Mammary epithelial cell (primary cell): ENCODE results near the gene HID1.

Experiments
- CTCF ChIP-seq, 2 donors: IDR thresholded peaks in 1 of 2; conservative IDR thresholded peaks in 1 of 2; 2 replicates each; pipeline ENCODE4 v1.5.1; 2011 to 2012; ENCODE audit warnings: inconsistent platforms in 2 of 2, low read length in 2 of 2, mild to moderate bottlenecking in 2 of 2, control low read depth in 1 of 2, low read depth in 1 of 2; ENCODE audit not compliant: insufficient read depth in 1 of 2; ENCODE audit errors: extremely low read depth in 1 of 2
- EZH2 ChIP-seq: IDR thresholded peaks from 2 replicates; pipeline ENCODE4 v1.6.1; 2012; ENCODE audit warnings: low read length, inconsistent platforms, borderline replicate concordance

GRCh38 chr17:74981979-74982662, 9.6 kb upstream of the HID1 start:
- peak in 1 of 2 donors; percentile 13 for TF ChIP-seq CTCF (conservative IDR thresholded peaks at IDR 0.05 in 1 of 2, IDR thresholded peaks at IDR 0.05 in 1 of 2; ENCODE audit: extremely low read depth in 1 of 2, insufficient read depth in 1 of 2, low read depth in 1 of 2, low read length in 2 of 2)
- TF ChIP-seq EZH2 = no peak
